NCI-H2171 treated with DMSO at 0.1 percent for 48 hours (cell line): ENCODE measurements around the gene MEST.
"Not testable (repeated sequence)": the region's sequence is repeated elsewhere in the genome, so short reads cannot be mapped to it uniquely, and the experiment has no call there.

ENCODE experiments used
- DNase-seq: peaks from one replicate; lab custom pipeline; 2025; lab: John Stamatoyannopoulos, UW

The MEST gene

DNA sequence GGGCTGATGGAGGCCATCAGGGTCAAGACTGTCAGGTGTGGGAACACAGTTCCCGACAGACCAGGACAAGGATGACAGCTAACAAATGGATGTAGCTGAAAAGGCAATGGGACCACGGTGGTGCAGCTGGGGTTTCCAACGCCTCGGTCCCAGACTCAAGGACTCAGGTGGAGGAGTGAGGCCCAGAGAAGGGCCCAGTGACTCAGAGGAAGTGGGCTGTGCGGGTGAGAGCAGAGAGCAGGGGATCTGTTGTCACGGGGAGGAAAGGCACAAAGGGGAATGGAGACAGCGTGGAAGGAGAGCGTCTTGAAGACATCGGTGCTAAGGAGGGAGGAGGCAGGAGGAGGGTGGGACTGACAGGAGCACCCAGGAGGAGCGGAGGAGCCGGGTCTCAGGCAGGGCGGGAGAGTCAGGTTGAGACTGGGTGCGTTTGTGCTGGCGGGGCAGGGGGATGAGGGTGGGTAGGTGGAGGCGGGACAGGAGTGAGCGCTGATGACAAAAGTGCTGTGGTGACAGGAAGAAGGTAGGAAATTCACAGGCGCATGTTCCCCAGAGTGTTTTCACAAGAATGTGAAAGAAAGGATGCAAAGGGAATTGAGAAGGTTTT, 31.7 kb downstream of the MEST start:
- DNase-seq, result not testable (repeated sequence)

DNA sequence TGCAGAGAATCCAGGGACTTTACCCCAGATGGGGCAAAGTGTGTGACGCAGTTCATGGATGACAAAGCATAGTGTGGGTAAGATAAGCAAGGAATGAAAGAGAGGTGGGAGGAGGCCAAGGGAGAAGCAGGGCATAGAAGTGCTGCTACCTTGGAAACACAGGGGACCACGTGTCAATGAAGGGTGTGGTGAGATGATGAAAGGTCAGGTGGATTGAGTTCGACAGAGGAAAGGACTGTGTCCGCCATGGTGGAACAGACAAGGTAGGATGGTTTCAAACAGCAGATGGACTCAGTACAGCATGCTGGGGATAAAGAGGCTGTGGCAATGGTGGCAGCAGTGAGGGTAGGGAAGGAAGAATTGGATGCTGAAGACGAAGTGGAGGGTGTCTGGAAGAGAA, 32.7 kb downstream of the MEST start:
- no peak for DNase-seq

- DNase-seq, result not testable (repeated sequence)
Observed at GRCh38 chr7:130527752-130528355, 36.0 kb downstream of the MEST start.

- no peak for DNase-seq
Observed at GRCh38 chr7:130529417-130529816, 37.5 kb downstream of the MEST start.

- DNase-seq, result not testable (repeated sequence)
Observed at GRCh38 chr7:130537894-130538293, 46.0 kb downstream of the MEST start.

- not testable (repeated sequence) for DNase-seq
Observed at GRCh38 chr7:130541287-130541686, 49.4 kb downstream of the MEST start.

DNA sequence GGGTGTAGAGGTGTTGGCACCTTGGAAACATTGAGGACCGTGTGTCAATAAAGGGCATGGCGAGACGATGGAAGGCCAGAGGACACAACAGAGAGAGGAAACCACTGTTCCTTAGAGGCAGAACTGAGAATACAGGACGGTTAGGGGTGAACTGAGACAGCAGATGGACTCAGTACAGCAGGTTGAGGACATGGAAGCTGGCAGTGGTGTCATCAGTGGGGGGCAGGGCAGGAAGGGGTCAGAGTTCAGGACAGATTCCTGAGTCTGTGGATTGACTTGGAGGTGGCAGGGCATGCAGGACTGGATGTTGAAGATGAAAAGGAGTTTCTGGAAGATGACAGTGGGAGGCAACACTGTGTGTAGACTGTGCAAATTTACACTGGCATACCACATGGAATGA, 50.4 kb downstream of the MEST start:
- DNase-seq, result not testable (repeated sequence)

DNA sequence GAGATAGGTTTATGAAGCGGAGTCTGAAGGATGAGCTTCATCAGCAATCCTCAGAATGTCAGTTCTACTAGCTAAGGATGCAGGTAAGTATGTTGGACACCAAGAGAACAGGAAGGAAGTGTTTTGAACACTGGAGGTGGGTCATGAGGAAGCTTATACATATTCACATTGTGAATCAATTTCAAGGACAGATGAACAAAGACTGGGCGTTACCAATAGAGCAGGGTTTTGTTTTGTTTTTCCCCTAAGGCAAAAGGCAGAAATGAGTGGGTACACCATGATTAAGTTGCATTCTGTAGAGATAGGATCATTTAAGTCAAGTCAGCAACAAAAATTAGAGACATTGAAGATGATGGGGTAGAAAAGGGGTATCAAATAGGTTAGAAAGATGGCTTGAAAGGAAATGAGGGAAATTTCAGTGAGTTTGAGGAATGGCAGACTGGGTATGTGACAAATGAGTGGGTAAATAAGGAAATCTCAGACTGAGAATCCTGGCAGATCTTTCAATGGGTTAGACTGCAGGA, 51.7 kb downstream of the MEST start:
- no peak for DNase-seq

- DNase-seq, result no peak
Observed at GRCh38 chr7:130544356-130544755, 52.5 kb downstream of the MEST start.

DNA sequence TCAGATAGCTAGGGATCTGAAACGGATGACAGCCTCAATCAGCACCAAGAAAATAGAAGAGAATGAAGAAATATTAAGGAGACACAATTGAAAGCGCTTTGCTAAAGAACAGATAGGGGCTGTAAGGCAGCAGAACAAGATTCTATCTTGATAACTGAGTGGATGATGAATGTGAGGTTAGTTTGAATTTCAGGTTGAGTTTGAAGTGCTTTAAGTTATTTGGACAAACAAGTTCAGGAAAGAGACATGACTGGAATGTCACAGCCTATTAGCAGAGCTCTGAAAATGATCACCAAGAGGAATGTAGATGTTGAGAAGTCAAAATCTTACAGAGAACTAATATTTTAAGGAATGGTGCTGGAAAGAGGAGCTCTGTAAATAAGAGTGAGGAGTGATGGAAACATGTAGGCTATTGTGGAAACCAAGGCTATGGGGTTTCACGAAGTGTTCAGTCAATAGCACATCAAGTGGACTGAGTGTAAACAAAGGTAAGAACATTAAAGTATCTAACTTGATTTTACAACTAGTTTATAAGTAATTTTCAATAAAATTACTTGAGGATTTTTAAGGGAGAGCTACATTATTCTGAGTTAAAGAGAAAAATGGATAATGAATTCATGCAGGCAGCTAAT, 61.6 kb downstream of the MEST start:
- DNase-seq, result no peak

DNA sequence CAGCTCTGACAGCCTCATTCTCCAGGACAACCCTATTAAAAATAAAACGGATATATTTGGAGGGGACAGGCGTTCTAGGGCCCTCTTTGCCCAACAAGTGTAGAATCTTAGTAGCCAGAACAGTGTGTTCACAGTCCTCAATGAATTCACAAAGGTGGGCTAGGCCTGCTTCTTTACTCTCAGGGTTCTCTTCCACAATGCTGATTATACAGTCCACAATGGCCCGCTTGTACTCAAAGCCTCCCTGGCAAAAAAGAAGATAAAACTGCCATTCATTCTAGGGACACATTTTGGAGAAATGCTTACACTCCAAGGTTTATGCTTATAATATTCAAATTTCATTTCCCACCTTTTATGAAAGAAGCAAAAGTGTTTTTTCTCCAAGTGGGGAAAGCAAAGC, 62.6 kb downstream of the MEST start:
- no peak for DNase-seq
